GM23338 (cell line): ENCODE results near the gene DCAF6. TPM values are rescaled to one million over a fixed set of nuclear protein-coding genes. Genes with fewer than 3 reads are reported as not detected.

Source experiments
- JUNB ChIP-seq: IDR thresholded peaks from one replicate; pipeline ENCODE4 v1.6.1; 2016; ENCODE audit warnings: antibody characterized with exemption; ENCODE audit not compliant: unreplicated experiment
- POLR2AphosphoS5 ChIP-seq: IDR thresholded peaks from 2 replicates; pipeline ENCODE4 v1.6.1; 2016; ENCODE audit warnings: antibody characterized with exemption, low read depth
- REST ChIP-seq: IDR thresholded peaks from one replicate; pipeline ENCODE4 v1.6.1; 2018; ENCODE audit warnings: antibody characterized with exemption; ENCODE audit not compliant: unreplicated experiment
- ZNF462 ChIP-seq: fragments of 250-450 bp; sonication (Bioruptor Pico); IDR thresholded peaks from 2 replicates; pipeline ENCODE4 v1.5.0; 2020; ENCODE audit warnings: mild to moderate bottlenecking, moderate library complexity
- polyA plus RNA-seq: library from polyadenylated mRNA; unstranded; fragments of >200 nt; fragmentation: Nextera tagmentation; extraction: Ambion mirVana; gene quantifications from 2 replicates; pipeline ENCODE4 v1.2.1, GENCODE V29; 2016
- total RNA-seq: library from RNA; depleted of rRNA; stranded (reverse); fragments of >200 nt; shearing (Covaris generic); gene quantifications from 2 replicates; pipeline ENCODE4 v1.2.3, GENCODE V29; 2014

The DCAF6 gene
- total and polyA plus RNA-seq, 2 experiments from 2014 or later = 18.6 to 27.3 TPM

- TF ChIP-seq ZNF462 (CRISPR knock-in tag) (no peak), REST (no peak), JUNB (no peak), POLR2AphosphoS5 (no peak)
These were observed 154.6 kb downstream of the DCAF6 start (continued) for GRCh38 chr1:168091063-168091462.
